Hepatocyte (in vitro differentiated cells): ENCODE results near the gene PORCN. TPM values are rescaled to one million over a fixed set of nuclear protein-coding genes. Genes with fewer than 3 reads are reported as not detected.

Source experiments
- DNase-seq: peaks from one replicate; pipeline ENCODE4 v3.0.0-alpha.2; 2016; ENCODE audit warnings: low spot score
- H2AFZ ChIP-seq: fragments of 200-600 bp; sonication (generic); 2 replicates; pipeline ENCODE4 v1.6.0; 2016; ENCODE audit warnings: antibody characterized with exemption, mild to moderate bottlenecking
- H3K27ac ChIP-seq: fragments of 200-600 bp; sonication (generic); 2 replicates; pipeline ENCODE4 v1.5.1; 2016; ENCODE audit warnings: mild to moderate bottlenecking
- H3K27me3 ChIP-seq: fragments of 200-600 bp; sonication (generic); 2 replicates; pipeline ENCODE4 v1.6.1; 2016
- H3K36me3 ChIP-seq: fragments of 200-600 bp; sonication (generic); replicated peaks from 2 replicates; pipeline ENCODE4 v1.5.1; 2016; ENCODE audit warnings: low read depth; ENCODE audit not compliant: insufficient read depth
- H3K4me1 ChIP-seq: fragments of 200-600 bp; sonication (generic); 2 replicates; pipeline ENCODE4 v1.5.1; 2016; ENCODE audit warnings: mild to moderate bottlenecking, moderate library complexity; ENCODE audit not compliant: insufficient read depth
- H3K4me2 ChIP-seq: fragments of 200-600 bp; sonication (generic); 2 replicates; pipeline ENCODE4 v1.6.0; 2016
- H3K4me3 ChIP-seq: fragments of 200-600 bp; sonication (generic); 2 replicates; pipeline ENCODE4 v1.5.1; 2016; ENCODE audit warnings: mild to moderate bottlenecking
- H3K79me2 ChIP-seq: fragments of 200-600 bp; sonication (generic); 2 replicates; pipeline ENCODE4 v1.6.0; 2017; ENCODE audit warnings: mild to moderate bottlenecking
- H3K9me2 ChIP-seq: fragments of 200-600 bp; sonication (generic); replicated peaks from 2 replicates; pipeline ENCODE4 v1.6.0; 2017; ENCODE audit warnings: mild to moderate bottlenecking; ENCODE audit not compliant: insufficient read depth
- H3K9me3 ChIP-seq: fragments of 200-600 bp; sonication (generic); 2 replicates; pipeline ENCODE4 v1.5.1; 2016; ENCODE audit warnings: low read depth, mild to moderate bottlenecking
- H4K20me1 ChIP-seq: fragments of 200-600 bp; sonication (generic); 2 replicates; pipeline ENCODE4 v1.6.0; 2016; ENCODE audit warnings: mild to moderate bottlenecking; ENCODE audit not compliant: insufficient read depth, poor library complexity, severe bottlenecking
- EZH2 ChIP-seq: fragments of 200-600 bp; sonication (generic); IDR thresholded peaks from 2 replicates; pipeline ENCODE4 v1.6.1; 2016; ENCODE audit warnings: antibody characterized with exemption, mild to moderate bottlenecking, borderline replicate concordance
- EZH2phosphoT487 ChIP-seq: fragments of 200-600 bp; sonication (generic); IDR thresholded peaks from one replicate; pipeline ENCODE4 v1.6.1; 2018; ENCODE audit warnings: antibody characterized with exemption, mild to moderate bottlenecking, low read depth, moderate library complexity; ENCODE audit not compliant: unreplicated experiment, severe bottlenecking
- WGBS: methylation state at CpG from one replicate; pipeline ENCODE4 v1.1.6; 2016; ENCODE audit warnings: low lambda C conversion rate; ENCODE audit errors: missing lambda C conversion rate; 5-methylcytosine and 5-hydroxymethylcytosine counted together
- polyA plus RNA-seq: library from polyadenylated mRNA; unstranded; fragments of >200 nt; fragmentation: Nextera tagmentation; extraction: Ambion mirVana; gene quantifications from 2 replicates; pipeline ENCODE4 v1.2.1, GENCODE V29; 2016
- total RNA-seq: library from RNA; depleted of rRNA; stranded (reverse); fragments of >200 nt; gene quantifications from 2 replicates; pipeline ENCODE4 v1.2.3, GENCODE V29; 2014
- TF ChIP-seq, protein P1 (sequence below): fragments of 200-600 bp; sonication (generic); IDR thresholded peaks from 2 replicates; pipeline ENCODE4 v1.5.1; 2016; ENCODE audit warnings: antibody characterized with exemption, mild to moderate bottlenecking; ENCODE audit not compliant: poor library complexity

Gene PORCN
- total and polyA plus RNA-seq, 2 experiments from 2014 or later = 7.9 to 12.8 TPM

DNA sequence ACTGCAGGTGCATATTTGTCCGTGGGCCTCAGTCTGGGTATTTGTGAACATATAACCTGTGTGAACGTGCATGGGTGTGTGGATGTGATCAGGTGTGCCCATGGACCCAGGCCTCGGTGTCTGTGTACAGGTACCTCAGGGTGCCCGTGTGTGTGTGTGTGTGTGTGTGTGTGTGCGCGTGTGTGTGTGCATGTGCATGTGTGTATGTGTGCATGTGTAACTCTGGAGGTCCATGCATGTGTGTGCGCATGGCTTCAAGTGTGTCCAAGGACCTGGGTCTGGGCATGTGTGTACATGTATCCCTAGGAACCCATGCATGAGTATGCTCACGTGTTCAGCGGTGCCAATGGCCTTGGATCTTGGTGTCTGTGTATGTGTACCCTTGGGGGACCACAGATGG, 17.0 kb upstream of the PORCN start:
- H3K9me3 ChIP-seq = no peaks in the 10 kb centered on the region
- H3K9me2 ChIP-seq = no peaks in the 10 kb centered on the region
- H2AFZ ChIP-seq = no peak overlapping the region
- no peak for DNase-seq
- no peaks in the 10 kb centered on the region for H3K79me2 ChIP-seq
- WGBS = 92% methylated on average over 9 of the region's 9 CpGs
- H3K27ac ChIP-seq = no peak overlapping the region
- H4K20me1 ChIP-seq = no peaks in the 10 kb centered on the region
- H3K4me2 ChIP-seq = no peak overlapping the region
- no peaks in the 10 kb centered on the region for H3K27me3 ChIP-seq
- TF ChIP-seq, protein P1, sequence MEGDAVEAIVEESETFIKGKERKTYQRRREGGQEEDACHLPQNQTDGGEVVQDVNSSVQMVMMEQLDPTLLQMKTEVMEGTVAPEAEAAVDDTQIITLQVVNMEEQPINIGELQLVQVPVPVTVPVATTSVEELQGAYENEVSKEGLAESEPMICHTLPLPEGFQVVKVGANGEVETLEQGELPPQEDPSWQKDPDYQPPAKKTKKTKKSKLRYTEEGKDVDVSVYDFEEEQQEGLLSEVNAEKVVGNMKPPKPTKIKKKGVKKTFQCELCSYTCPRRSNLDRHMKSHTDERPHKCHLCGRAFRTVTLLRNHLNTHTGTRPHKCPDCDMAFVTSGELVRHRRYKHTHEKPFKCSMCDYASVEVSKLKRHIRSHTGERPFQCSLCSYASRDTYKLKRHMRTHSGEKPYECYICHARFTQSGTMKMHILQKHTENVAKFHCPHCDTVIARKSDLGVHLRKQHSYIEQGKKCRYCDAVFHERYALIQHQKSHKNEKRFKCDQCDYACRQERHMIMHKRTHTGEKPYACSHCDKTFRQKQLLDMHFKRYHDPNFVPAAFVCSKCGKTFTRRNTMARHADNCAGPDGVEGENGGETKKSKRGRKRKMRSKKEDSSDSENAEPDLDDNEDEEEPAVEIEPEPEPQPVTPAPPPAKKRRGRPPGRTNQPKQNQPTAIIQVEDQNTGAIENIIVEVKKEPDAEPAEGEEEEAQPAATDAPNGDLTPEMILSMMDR = no peak
- TF ChIP-seq EZH2 = no peak
- no peak for TF ChIP-seq EZH2phosphoT487
- no peaks in the 10 kb centered on the region for H3K4me1 ChIP-seq
- no peak overlapping the region for H3K4me3 ChIP-seq
- H3K36me3 ChIP-seq = no peaks in the 10 kb centered on the region

DNA sequence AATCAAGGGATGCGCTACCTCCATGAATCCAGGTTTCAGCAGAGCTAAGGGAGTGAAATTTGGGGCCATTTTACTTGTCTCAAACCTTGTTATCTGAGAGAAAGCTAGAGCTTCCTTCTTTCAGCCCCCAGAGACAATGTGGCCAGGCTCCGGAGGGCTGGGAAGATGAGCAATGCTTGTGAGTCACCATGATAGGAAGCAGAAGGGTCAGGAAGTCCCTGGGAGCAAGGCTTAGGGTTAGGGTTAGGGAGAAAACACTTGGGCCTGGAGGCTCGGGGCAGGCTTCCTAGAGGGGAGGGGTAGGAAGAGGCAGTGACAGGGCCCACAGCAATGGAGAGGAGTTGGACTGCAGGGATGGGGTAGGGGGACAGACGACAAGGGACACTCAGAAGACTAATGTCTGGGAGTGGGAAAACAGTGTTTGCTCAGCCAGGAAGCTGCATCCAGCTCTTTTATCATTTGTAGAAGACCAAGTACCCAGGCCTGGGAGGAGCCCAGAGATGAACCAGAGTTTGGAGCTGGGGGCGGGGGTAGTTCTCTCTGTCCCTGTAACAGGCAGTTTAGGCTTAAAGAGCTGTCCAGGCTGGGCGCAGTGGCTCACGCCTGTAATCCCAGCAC, 16.4 kb upstream of the PORCN start:
- Histone ChIP-seq H3K79me2 (no peaks in the 10 kb centered on the region), H3K27me3 (no peaks in the 10 kb centered on the region), H3K27ac (no peak overlapping the region), H3K4me2 (no peak overlapping the region), H3K36me3 (no peaks in the 10 kb centered on the region), H3K9me3 (no peaks in the 10 kb centered on the region), H4K20me1 (no peaks in the 10 kb centered on the region), H3K4me1 (no peaks in the 10 kb centered on the region), H3K4me3 (no peak overlapping the region), H2AFZ (no peak overlapping the region), H3K9me2 (no peaks in the 10 kb centered on the region)
- 76% methylated on average over 7 of the region's 7 CpGs for WGBS
- no peak for TF ChIP-seq EZH2
- TF ChIP-seq, protein P1 = no peak
- TF ChIP-seq EZH2phosphoT487 = no peak
- no peak for DNase-seq

DNA sequence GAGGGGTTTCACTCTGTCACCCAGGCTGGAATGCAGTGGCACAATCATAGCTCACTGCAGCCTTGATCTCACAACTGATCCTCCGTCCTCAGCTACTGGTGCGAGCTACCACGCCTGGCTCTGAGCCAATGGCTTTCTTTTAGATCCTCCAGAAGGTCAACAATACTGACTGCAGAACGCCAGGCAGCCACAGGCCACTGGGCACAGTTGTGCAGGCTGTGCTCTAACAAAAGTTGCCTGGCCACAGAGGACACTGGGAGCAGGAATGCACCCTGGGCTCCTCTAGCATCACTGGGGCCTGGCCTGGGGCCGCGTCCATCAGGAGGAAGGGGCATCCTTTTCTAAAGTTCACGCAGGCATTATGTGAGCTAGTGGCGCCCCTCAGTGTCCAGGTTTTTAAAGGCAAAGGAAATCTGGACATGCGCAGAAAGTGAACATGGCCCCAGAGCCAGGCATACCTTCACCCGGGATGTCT, 14.9 kb upstream of the PORCN start:
- Histone ChIP-seq H3K4me3 (no peak overlapping the region), H3K9me2 (no peaks in the 10 kb centered on the region), H3K27ac (no peak overlapping the region), H3K27me3 (no peaks in the 10 kb centered on the region), H3K79me2 (no peaks in the 10 kb centered on the region), H4K20me1 (no peaks in the 10 kb centered on the region), H3K4me1 (no peaks in the 10 kb centered on the region), H3K4me2 (no peak overlapping the region), H3K36me3 (no peaks in the 10 kb centered on the region), H2AFZ (no peak overlapping the region), H3K9me3 (no peaks in the 10 kb centered on the region)
- peak; percentile 52 for DNase-seq
- TF ChIP-seq, protein P1 = peak; percentile 41
- TF ChIP-seq EZH2phosphoT487 = no peak
- 58% methylated on average over 10 of the region's 10 CpGs for WGBS

DNA sequence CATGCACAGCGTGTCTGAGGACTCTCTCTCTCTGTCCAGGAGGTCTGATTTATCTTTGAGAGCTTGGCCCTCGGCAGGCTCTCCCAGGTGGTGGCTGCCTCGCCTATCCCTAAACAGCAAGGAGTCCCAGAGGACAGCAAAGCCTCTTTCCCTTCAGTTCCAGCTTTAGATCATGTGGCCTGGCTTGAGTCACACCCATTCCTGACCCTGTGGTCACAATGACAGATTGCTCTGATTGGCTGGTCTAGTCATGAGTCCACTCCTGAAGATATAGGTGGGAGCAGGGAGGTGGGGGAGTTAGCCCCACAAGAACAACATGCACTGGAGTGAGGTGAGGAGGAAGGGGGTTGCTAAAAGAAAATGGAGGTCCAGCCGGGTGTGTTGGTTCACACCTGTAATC, 12.1 kb upstream of the PORCN start:
- H3K27ac ChIP-seq = no peak overlapping the region
- no peaks in the 10 kb centered on the region for H3K4me1 ChIP-seq
- H2AFZ ChIP-seq = no peak overlapping the region
- H3K79me2 ChIP-seq = no peaks in the 10 kb centered on the region
- H3K36me3 ChIP-seq = no peaks in the 10 kb centered on the region
- no peak overlapping the region for H3K4me3 ChIP-seq
- H3K4me2 ChIP-seq = no peak overlapping the region
- H4K20me1 ChIP-seq = no peaks in the 10 kb centered on the region
- no peaks in the 10 kb centered on the region for H3K27me3 ChIP-seq
- no peak for TF ChIP-seq EZH2phosphoT487
- TF ChIP-seq, protein P1 = no peak
- TF ChIP-seq EZH2 = no peak
- H3K9me3 ChIP-seq = no peaks in the 10 kb centered on the region
- DNase-seq = no peak
- H3K9me2 ChIP-seq = no peaks in the 10 kb centered on the region
- WGBS = 78% methylated on average over 4 of the region's 4 CpGs
